Central memory CD8-positive, alpha-beta T cell (primary cell): ENCODE measurements around the gene PRTFDC1.
A peak's percentile ranks its signal among the peaks of the same experiment; 100 is the strongest.
"Not testable (repeated sequence)": the region's sequence is repeated elsewhere in the genome, so short reads cannot be mapped to it uniquely, and the experiment has no call there.

Experiments used
- ATAC-seq: fragments of 150-1000 bp; cut with Tn5 transposase; replicated peaks from 2 replicates; pipeline ENCODE4 v1.10.0; 2022; ENCODE audit warnings: mild to moderate bottlenecking, moderate FRiP score, moderate number of reproducible peaks; ENCODE audit not compliant: poor library complexity, severe bottlenecking; ENCODE audit errors: extremely low read depth
- DNase-seq, 2 donors: peaks; one replicate each; pipeline ENCODE4 v3.0.0; 2021; ENCODE audit warnings: low spot score in 2 of 2
- H3K27ac Mint-ChIP-seq: one replicate; pipeline ENCODE4 v1.8.0; 2022; ENCODE audit warnings: low read depth, mild to moderate bottlenecking, moderate library complexity, mixed read lengths
- H3K27me3 Mint-ChIP-seq: one replicate; pipeline ENCODE4 v1.8.0; 2022; ENCODE audit warnings: mixed read lengths
- H3K36me3 Mint-ChIP-seq: one replicate; pipeline ENCODE4 v1.8.0; 2022; ENCODE audit warnings: mild to moderate bottlenecking, moderate library complexity, mixed read lengths; ENCODE audit not compliant: insufficient read depth
- H3K4me1 Mint-ChIP-seq: one replicate; pipeline ENCODE4 v1.8.0; 2022; ENCODE audit warnings: mixed read lengths
- H3K4me3 Mint-ChIP-seq: one replicate; pipeline ENCODE4 v1.8.0; 2022; ENCODE audit warnings: mild to moderate bottlenecking, moderate library complexity, mixed read lengths
- H3K9me3 Mint-ChIP-seq: one replicate; pipeline ENCODE4 v1.8.0; 2022; ENCODE audit warnings: mixed read lengths

The PRTFDC1 gene

GRCh38 chr10:24849501-24850299 is 102.7 kb downstream of the PRTFDC1 start:
- Mint-ChIP-seq H3K4me1 (peaks cover 6% of the 10 kb centered on the region), H3K36me3 (peaks cover 2% of the 10 kb centered on the region), H3K9me3 (no peaks in the 10 kb centered on the region), H3K27me3 (peaks cover 10% of the 10 kb centered on the region), H3K4me3 (no peak overlapping the region), H3K27ac (no peak overlapping the region)
- DNase-seq (no peak), ATAC-seq (no peak)

- peaks cover 10% of the 10 kb centered on the region for H3K27me3 Mint-ChIP-seq
- DNase-seq: no peak
These were observed 103.4 kb downstream of the PRTFDC1 start for GRCh38 chr10:24849051-24849450.

GRCh38 chr10:24848195-24848594 is 104.2 kb downstream of the PRTFDC1 start:
- Mint-ChIP-seq H3K36me3 (peaks cover 2% of the 10 kb centered on the region), H3K27ac (no peak overlapping the region), H3K4me3 (no peak overlapping the region)

More at GRCh38 chr10:24849051-24849450, 103.4 kb downstream of the PRTFDC1 start:
- Mint-ChIP-seq H3K4me1 (no peaks in the 10 kb centered on the region), H3K36me3 (peaks cover 2% of the 10 kb centered on the region), H3K4me3 (no peak overlapping the region), H3K9me3 (no peaks in the 10 kb centered on the region), H3K27ac (no peak overlapping the region)
- ATAC-seq: no peak

GRCh38 chr10:24847112-24848070 is 105.0 kb downstream of the PRTFDC1 start:
- no peaks in the 10 kb centered on the region for H3K9me3 Mint-ChIP-seq
- H3K4me3 Mint-ChIP-seq: no peak overlapping the region
- no peak for DNase-seq
- peaks cover 2% of the 10 kb centered on the region for H3K36me3 Mint-ChIP-seq
- ATAC-seq: no peak
- H3K4me1 Mint-ChIP-seq: no peaks in the 10 kb centered on the region
- H3K27me3 Mint-ChIP-seq: peaks cover 10% of the 10 kb centered on the region
- H3K27ac Mint-ChIP-seq: no peak overlapping the region

More at GRCh38 chr10:24848195-24848594, 104.2 kb downstream of the PRTFDC1 start:
- Mint-ChIP-seq H3K4me1 (no peaks in the 10 kb centered on the region), H3K9me3 (no peaks in the 10 kb centered on the region), H3K27me3 (peaks cover 10% of the 10 kb centered on the region)
- ATAC-seq (no peak), DNase-seq (no peak)

DNA sequence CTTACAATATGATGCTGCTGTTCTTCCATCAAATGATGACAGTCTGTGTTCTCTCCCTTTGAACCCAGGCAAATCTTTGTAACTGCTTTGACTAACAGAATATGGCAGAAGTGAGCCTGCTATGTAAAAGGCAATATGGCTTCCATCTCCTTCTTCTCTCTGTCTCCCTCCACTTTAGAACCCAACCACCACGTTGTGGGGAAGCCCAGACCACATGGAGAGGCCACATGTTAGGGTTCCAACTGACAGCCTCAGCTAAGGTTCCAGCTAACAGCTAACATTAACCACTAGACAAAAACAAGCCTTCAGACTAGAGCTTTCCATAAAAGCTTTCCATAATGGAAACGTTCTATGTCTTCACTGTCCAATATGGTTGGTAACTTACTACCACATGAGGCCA is 107.7 kb downstream of the PRTFDC1 start:
- Mint-ChIP-seq H3K36me3 (no peaks in the 10 kb centered on the region), H3K27ac (no peak overlapping the region), H3K4me3 (no peak overlapping the region), H3K4me1 (no peaks in the 10 kb centered on the region), H3K9me3 (no peaks in the 10 kb centered on the region), H3K27me3 (peaks cover 10% of the 10 kb centered on the region)
- ATAC-seq (no peak), DNase-seq (no peak)

DNA sequence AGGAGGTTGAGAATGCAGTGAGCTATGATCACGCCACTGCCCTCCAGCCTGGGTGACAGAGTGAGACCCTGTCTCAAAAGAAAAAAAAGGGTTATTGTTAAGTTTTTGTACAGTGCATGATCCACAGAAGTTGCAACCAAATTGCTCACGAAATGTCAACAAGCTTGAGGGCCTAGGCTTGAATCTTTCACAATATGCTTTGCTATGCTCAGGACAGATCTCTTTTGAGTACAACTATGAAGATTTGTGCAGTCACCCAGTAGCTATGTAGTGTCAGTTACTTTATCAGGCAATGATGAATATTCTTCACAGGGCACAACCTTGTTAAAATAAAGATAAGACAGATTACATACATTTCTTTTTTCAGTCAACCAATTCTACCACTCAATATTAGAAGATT is 109.2 kb downstream of the PRTFDC1 start:
- H3K27ac Mint-ChIP-seq: no peak overlapping the region
- no peaks in the 10 kb centered on the region for H3K4me1 Mint-ChIP-seq
- DNase-seq (no peak), ATAC-seq (no peak)
- H3K4me3 Mint-ChIP-seq: no peak overlapping the region
- H3K9me3 Mint-ChIP-seq: no peaks in the 10 kb centered on the region
- H3K36me3 Mint-ChIP-seq: no peaks in the 10 kb centered on the region
- H3K27me3 Mint-ChIP-seq: peaks cover 10% of the 10 kb centered on the region

DNA sequence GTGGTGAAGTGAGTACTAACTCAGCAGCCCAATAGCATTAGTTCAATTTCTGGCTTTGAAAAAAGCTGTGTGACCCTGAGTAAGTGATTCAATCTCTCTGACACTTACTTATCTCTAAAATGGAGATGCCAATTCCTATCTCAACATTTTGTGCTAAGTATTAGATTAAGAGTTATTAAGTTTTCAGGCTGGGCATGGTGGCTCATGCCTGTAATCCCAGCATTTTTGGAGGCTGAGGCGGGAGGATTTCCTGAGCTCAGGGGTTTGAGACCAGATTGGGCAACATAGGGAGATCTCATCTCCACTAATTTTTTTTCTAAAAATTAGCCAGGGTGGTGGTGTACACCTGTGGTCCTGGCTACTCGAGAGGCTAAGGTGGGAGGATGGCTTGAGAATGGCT is 109.5 kb downstream of the PRTFDC1 start:
- Mint-ChIP-seq H3K4me3 (no peak overlapping the region), H3K9me3 (no peaks in the 10 kb centered on the region), H3K27me3 (peaks cover 10% of the 10 kb centered on the region), H3K36me3 (no peaks in the 10 kb centered on the region), H3K4me1 (no peaks in the 10 kb centered on the region), H3K27ac (no peak overlapping the region)
- no peak for DNase-seq
- no peak for ATAC-seq

- H3K36me3 Mint-ChIP-seq: no peaks in the 10 kb centered on the region
- H3K4me1 Mint-ChIP-seq: no peaks in the 10 kb centered on the region
- ATAC-seq (no peak), DNase-seq (no peak)
- no peaks in the 10 kb centered on the region for H3K9me3 Mint-ChIP-seq
- no peak overlapping the region for H3K4me3 Mint-ChIP-seq
- no peak overlapping the region for H3K27ac Mint-ChIP-seq
- H3K27me3 Mint-ChIP-seq: peaks cover 2% of the 10 kb centered on the region
These were observed 110.9 kb downstream of the PRTFDC1 start for GRCh38 chr10:24841530-24841929.

DNA sequence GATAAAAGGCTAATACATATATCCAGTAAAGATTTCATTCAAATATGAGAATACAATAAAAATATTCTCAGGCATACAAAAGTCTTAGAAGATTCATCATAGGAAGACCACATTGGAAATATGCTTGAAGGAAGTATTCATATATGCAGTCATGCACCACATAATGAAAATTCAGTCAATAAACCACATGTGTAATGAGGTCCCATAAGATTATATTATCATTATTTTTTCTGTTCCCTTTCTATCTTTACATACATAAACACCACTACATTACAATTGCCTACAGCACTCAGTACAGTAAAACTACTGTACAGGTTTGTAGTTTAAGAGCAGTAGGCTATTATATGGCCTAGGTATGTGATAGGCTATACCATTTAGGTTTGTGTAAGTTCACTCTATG is 111.6 kb downstream of the PRTFDC1 start:
- DNase-seq: no peak
- Mint-ChIP-seq H3K4me1 (no peaks in the 10 kb centered on the region), H3K4me3 (no peak overlapping the region), H3K9me3 (no peaks in the 10 kb centered on the region), H3K27ac (no peak overlapping the region), H3K36me3 (no peaks in the 10 kb centered on the region), H3K27me3 (no peaks in the 10 kb centered on the region)
- ATAC-seq: no peak

GRCh38 chr10:24837781-24838180 is 114.6 kb downstream of the PRTFDC1 start:
- not testable (repeated sequence) for H3K36me3 Mint-ChIP-seq

DNA sequence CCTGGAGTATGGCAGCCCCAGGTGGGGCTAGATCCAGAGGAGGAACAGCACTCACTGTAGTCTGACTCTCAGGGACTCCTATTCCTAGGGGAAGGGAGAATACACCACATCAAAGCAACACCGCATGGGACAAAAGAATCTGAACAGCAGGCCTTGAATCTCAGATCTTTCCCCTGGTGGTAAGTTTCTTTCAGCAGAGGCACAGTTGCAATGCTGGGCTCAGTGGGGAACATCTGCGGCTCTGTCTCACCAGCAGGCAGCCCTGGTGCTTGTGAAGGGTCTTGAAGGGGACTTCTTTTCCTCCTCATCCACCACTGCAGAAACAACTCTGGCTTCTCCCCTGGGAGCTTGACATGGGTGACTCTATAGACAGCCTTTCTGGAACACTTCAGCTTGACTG is 117.5 kb downstream of the PRTFDC1 start:
- Mint-ChIP-seq H3K4me1 (no peaks in the 10 kb centered on the region), H3K27ac (no peak overlapping the region), H3K9me3 (no peaks in the 10 kb centered on the region), H3K36me3 (no peaks in the 10 kb centered on the region), H3K4me3 (no peak overlapping the region), H3K27me3 (no peaks in the 10 kb centered on the region)
- no peak for DNase-seq
- ATAC-seq: no peak

More at GRCh38 chr10:24837781-24838180, 114.6 kb downstream of the PRTFDC1 start:
- H3K4me1 Mint-ChIP-seq, H3K4me3 Mint-ChIP-seq, DNase-seq, H3K9me3 Mint-ChIP-seq, H3K27ac Mint-ChIP-seq, ATAC-seq, H3K27me3 Mint-ChIP-seq: not testable (repeated sequence)

- DNase-seq (no peak), ATAC-seq (peak; percentile 58)
- Mint-ChIP-seq H3K27me3 (no peaks in the 10 kb centered on the region), H3K27ac (peak overlapping the region; percentile 63), H3K9me3 (no peaks in the 10 kb centered on the region), H3K36me3 (no peaks in the 10 kb centered on the region), H3K4me1 (peaks cover 13% of the 10 kb centered on the region), H3K4me3 (peak overlapping the region; percentile 63)
These were observed 126.4 kb downstream of the PRTFDC1 start for GRCh38 chr10:24826009-24826408.
